Measurements from ENCODE around the gene TMEM131L.

DNA sequence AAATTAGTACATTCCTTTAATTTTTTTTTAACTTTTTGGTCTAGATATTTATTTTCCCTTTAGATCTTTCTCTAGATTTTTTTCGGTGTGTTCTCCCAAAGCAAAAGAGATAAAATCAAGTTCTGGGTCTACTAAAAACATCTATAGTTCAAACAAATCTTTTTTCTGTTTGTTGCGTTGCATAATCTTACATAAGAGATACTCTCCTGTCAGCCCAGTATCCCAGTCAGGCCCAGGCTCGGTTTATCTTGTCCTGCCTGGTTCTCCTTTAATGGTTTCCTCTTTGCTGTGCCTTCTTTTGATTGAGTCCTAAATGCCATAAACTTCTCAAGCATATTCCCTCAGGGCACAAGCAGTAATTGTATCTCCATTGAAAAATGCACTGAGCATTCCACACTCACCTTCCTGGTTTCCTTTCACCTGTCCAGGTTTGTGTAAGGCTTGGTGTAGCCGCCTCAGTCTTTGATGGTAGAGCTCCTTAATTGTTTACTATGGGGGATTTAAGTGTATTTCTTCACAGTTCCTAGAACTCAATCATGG is 104.9 kb downstream of the TMEM131L start:
- TF ChIP-seq, protein P1, sequence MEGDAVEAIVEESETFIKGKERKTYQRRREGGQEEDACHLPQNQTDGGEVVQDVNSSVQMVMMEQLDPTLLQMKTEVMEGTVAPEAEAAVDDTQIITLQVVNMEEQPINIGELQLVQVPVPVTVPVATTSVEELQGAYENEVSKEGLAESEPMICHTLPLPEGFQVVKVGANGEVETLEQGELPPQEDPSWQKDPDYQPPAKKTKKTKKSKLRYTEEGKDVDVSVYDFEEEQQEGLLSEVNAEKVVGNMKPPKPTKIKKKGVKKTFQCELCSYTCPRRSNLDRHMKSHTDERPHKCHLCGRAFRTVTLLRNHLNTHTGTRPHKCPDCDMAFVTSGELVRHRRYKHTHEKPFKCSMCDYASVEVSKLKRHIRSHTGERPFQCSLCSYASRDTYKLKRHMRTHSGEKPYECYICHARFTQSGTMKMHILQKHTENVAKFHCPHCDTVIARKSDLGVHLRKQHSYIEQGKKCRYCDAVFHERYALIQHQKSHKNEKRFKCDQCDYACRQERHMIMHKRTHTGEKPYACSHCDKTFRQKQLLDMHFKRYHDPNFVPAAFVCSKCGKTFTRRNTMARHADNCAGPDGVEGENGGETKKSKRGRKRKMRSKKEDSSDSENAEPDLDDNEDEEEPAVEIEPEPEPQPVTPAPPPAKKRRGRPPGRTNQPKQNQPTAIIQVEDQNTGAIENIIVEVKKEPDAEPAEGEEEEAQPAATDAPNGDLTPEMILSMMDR (IDR thresholded peaks at IDR 0.05; ENCODE audit: insufficient read depth, low read depth, low read length) = no peak
- TF ChIP-seq EZH2 (IDR thresholded peaks at IDR 0.05; ENCODE audit: insufficient read depth, low read length) = no peak

Measured in astrocyte (in vitro differentiated cells and primary cell).